ENCODE measurements around the gene SHANK3. TPM values are rescaled to one million over a fixed set of nuclear protein-coding genes. Genes with fewer than 3 reads are reported as not detected.

SHANK3 gene
- total and polyA plus RNA-seq, 12 donors = 14.3 to 59.8 (median 24.7) TPM

GRCh38 chr22:50720301-50721256 is 48.0 kb downstream of the SHANK3 start:
- TF ChIP-seq, protein P1, sequence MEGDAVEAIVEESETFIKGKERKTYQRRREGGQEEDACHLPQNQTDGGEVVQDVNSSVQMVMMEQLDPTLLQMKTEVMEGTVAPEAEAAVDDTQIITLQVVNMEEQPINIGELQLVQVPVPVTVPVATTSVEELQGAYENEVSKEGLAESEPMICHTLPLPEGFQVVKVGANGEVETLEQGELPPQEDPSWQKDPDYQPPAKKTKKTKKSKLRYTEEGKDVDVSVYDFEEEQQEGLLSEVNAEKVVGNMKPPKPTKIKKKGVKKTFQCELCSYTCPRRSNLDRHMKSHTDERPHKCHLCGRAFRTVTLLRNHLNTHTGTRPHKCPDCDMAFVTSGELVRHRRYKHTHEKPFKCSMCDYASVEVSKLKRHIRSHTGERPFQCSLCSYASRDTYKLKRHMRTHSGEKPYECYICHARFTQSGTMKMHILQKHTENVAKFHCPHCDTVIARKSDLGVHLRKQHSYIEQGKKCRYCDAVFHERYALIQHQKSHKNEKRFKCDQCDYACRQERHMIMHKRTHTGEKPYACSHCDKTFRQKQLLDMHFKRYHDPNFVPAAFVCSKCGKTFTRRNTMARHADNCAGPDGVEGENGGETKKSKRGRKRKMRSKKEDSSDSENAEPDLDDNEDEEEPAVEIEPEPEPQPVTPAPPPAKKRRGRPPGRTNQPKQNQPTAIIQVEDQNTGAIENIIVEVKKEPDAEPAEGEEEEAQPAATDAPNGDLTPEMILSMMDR (IDR thresholded peaks at IDR 0.05) = no peak
- H3K36me3 ChIP-seq = peaks cover 0 to 78% (median 5%) of the 10 kb centered on the region in 9 donors
- DNase-seq (no peak), ATAC-seq (peak in 1 of 8 donors; percentile 9)
- intact Hi-C loops (cut with DNase I) = no loop called here
- H3K27me3 ChIP-seq = peaks cover 0 to 29% (median 21%) of the 10 kb centered on the region in 7 donors
- H3K4me3 ChIP-seq = no peak overlapping the region
- H3K9me3 ChIP-seq = no peaks in the 10 kb centered on the region
- no peak overlapping the region for H3K27ac ChIP-seq
- H3K4me1 ChIP-seq = peaks cover 0 to 49% (median 26%) of the 10 kb centered on the region in 9 donors
- 38 to 55% methylated on average over 70 to 131 of the region's 132 CpGs for WGBS, 2 donors

DNA sequence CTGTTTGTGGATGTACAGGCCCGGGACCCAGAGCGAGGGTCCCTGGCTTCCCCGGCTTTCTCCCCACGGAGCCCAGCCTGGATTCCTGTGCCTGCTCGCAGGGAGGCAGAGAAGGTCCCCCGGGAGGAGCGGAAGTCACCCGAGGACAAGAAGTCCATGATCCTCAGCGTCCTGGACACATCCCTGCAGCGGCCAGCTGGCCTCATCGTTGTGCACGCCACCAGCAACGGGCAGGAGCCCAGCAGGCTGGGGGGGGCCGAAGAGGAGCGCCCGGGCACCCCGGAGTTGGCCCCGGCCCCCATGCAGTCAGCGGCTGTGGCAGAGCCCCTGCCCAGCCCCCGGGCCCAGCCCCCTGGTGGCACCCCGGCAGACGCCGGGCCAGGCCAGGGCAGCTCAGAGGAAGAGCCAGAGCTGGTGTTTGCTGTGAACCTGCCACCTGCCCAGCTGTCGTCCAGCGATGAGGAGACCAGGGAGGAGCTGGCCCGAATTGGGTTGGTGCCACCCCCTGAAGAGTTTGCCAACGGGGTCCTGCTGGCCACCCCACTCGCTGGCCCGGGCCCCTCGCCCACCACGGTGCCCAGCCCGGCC is 48.7 kb downstream of the SHANK3 start:
- Histone ChIP-seq H3K27ac (peak overlapping the region in 1 of 10 donors; percentile 34), H3K4me3 (no peak overlapping the region), H3K4me1 (peaks cover 0 to 56% (median 30%) of the 10 kb centered on the region in 9 donors), H3K9me3 (no peaks in the 10 kb centered on the region), H3K36me3 (peaks cover 0 to 79% (median 5%) of the 10 kb centered on the region in 9 donors), H3K27me3 (peaks cover 0 to 29% (median 21%) of the 10 kb centered on the region in 7 donors)
- peak in 3 of 8 donors; percentile 4 to 6 (median 5) for ATAC-seq
- intact Hi-C loops (cut with DNase I) = no loop called here
- DNase-seq = peak in 1 of 2 donors; percentile 21
- WGBS, 2 donors = 79 to 81% methylated on average over 32 of the region's 32 CpGs
- TF ChIP-seq, protein P1 (IDR thresholded peaks at IDR 0.05) = no peak

- Histone ChIP-seq H3K4me3 (no peak overlapping the region), H3K27ac (peak overlapping the region in 1 of 10 donors; percentile 34), H3K4me1 (peaks cover 0 to 65% (median 36%) of the 10 kb centered on the region in 9 donors), H3K27me3 (peaks cover 0 to 29% (median 21%) of the 10 kb centered on the region in 7 donors), H3K9me3 (no peaks in the 10 kb centered on the region), H3K36me3 (peaks cover 0 to 79% (median 5%) of the 10 kb centered on the region in 9 donors)
- intact Hi-C loops (cut with DNase I) = no loop called here
- 89 to 93% methylated on average over 33 of the region's 33 CpGs for WGBS, 2 donors
- DNase-seq (no peak), ATAC-seq (no peak)
- TF ChIP-seq, protein P1 (IDR thresholded peaks at IDR 0.05) = no peak
Observed at GRCh38 chr22:50722048-50722701, 49.6 kb downstream of the SHANK3 start.

Other genes starting within 250 kb of the SHANK3 start
- 10 to 100 TPM; 41.0 to 73.0 (median 49.7) TPM for gene SBF1, start 197.8 kb upstream of the SHANK3 start, total RNA-seq
- 10 to 100 TPM; 43.2 to 48.6 TPM for gene SBF1, start 197.8 kb upstream of the SHANK3 start, polyA plus RNA-seq
- under 1 TPM in 3 of 10 donors, not detected in 7; 0.09 to 0.53 (median 0.15) TPM for gene ADM2, start 191.3 kb upstream of the SHANK3 start, total RNA-seq
- gene ADM2, start 191.3 kb upstream of the SHANK3 start, polyA plus RNA-seq = under 1 TPM; 0.07 to 0.29 TPM
- not detected for gene MIOX, start 186.0 kb upstream of the SHANK3 start, total RNA-seq
- not detected for gene MIOX, start 186.0 kb upstream of the SHANK3 start, polyA plus RNA-seq
- gene LMF2, start 165.1 kb upstream of the SHANK3 start, total RNA-seq = 10 to 100 TPM; 18.8 to 37.5 (median 22.9) TPM
- gene LMF2, start 165.1 kb upstream of the SHANK3 start, polyA plus RNA-seq = 10 to 100 TPM; 40.4 to 42.5 TPM
- 10 to 100 TPM; 21.7 to 31.9 (median 26.2) TPM for gene NCAPH2, start 164.6 kb upstream of the SHANK3 start, total RNA-seq
- 10 to 100 TPM; 38.0 to 54.8 TPM for gene NCAPH2, start 164.6 kb upstream of the SHANK3 start, polyA plus RNA-seq
- 1 to 10 TPM in 2 of 10 donors, under 1 TPM in 2, not detected in 6; 0.57 to 2.8 (median 0.92) TPM for gene SCO2, start 147.2 kb upstream of the SHANK3 start, total RNA-seq
- gene SCO2, start 147.2 kb upstream of the SHANK3 start, polyA plus RNA-seq = 1 to 10 TPM in 1 of 2 donors, not detected in 1; 2.0 TPM
- 100 to 1,000 TPM in 1 of 10 donors, 10 to 100 TPM in 7, 1 to 10 TPM in 2; 8.4 to 113 (median 12.6) TPM for gene TYMP, start 142.8 kb upstream of the SHANK3 start, total RNA-seq
- 10 to 100 TPM; 23.3 to 65.3 TPM for gene TYMP, start 142.8 kb upstream of the SHANK3 start, polyA plus RNA-seq
- 1 to 10 TPM in 1 of 10 donors, under 1 TPM in 3, not detected in 6; 0.11 to 1.3 (median 0.18) TPM for gene KLHDC7B, start 126.9 kb upstream of the SHANK3 start, total RNA-seq
- under 1 TPM in 1 of 2 donors, not detected in 1; 0.10 TPM for gene KLHDC7B, start 126.9 kb upstream of the SHANK3 start, polyA plus RNA-seq
- gene SYCE3, start 109.9 kb upstream of the SHANK3 start, total RNA-seq = under 1 TPM in 2 of 10 donors, not detected in 8; 0.74 to 0.90 TPM
- not detected for gene SYCE3, start 109.9 kb upstream of the SHANK3 start, polyA plus RNA-seq
- 100 to 1,000 TPM; 135 to 487 (median 415) TPM for gene CPT1B, start 94.4 kb upstream of the SHANK3 start, total RNA-seq
- gene CPT1B, start 94.4 kb upstream of the SHANK3 start, polyA plus RNA-seq = 100 to 1,000 TPM in 1 of 2 donors, 10 to 100 TPM in 1; 61.2 to 351 TPM
- gene CHKB, start 90.0 kb upstream of the SHANK3 start, total RNA-seq = 10 to 100 TPM; 31.7 to 60.1 (median 39.9) TPM
- gene CHKB, start 90.0 kb upstream of the SHANK3 start, polyA plus RNA-seq = 100 to 1,000 TPM in 1 of 2 donors, 10 to 100 TPM in 1; 27.1 to 251 TPM
- under 1 TPM; 0.08 to 0.52 (median 0.27) TPM for gene MAPK8IP2, start 72.0 kb upstream of the SHANK3 start, total RNA-seq
- under 1 TPM; 0.22 to 0.49 TPM for gene MAPK8IP2, start 72.0 kb upstream of the SHANK3 start, polyA plus RNA-seq
- gene ARSA, start 44.7 kb upstream of the SHANK3 start, total RNA-seq = 10 to 100 TPM; 19.6 to 33.3 (median 26.0) TPM
- 10 to 100 TPM; 17.5 to 62.3 TPM for gene ARSA, start 44.7 kb upstream of the SHANK3 start, polyA plus RNA-seq
- 1 to 10 TPM in 1 of 10 donors, under 1 TPM in 8, not detected in 1; 0.28 to 1.1 (median 0.50) TPM for gene ACR, start 65.4 kb downstream of the SHANK3 start, total RNA-seq
- gene ACR, start 65.4 kb downstream of the SHANK3 start, polyA plus RNA-seq = under 1 TPM; 0.13 to 0.66 TPM
- gene RABL2B, start 110.8 kb downstream of the SHANK3 start, total RNA-seq = 1 to 10 TPM; 4.7 to 9.2 (median 7.4) TPM
- 10 to 100 TPM in 1 of 2 donors, 1 to 10 TPM in 1; 6.5 to 11.6 TPM for gene RABL2B, start 110.8 kb downstream of the SHANK3 start, polyA plus RNA-seq

All from heart right ventricle (tissue), 16 donors.